GM21529 (cell line): ENCODE measurements around the gene SPP1.
"Not testable (repeated sequence)": the region's sequence is repeated elsewhere in the genome, so short reads cannot be mapped to it uniquely, and the experiment has no call there.

ENCODE experiments used
- ATAC-seq: cut with Tn5 transposase; IDR thresholded peaks from one replicate; pipeline ENCODE4 v1.9.1; 2021; ENCODE audit not compliant: unreplicated experiment

The SPP1 gene

DNA sequence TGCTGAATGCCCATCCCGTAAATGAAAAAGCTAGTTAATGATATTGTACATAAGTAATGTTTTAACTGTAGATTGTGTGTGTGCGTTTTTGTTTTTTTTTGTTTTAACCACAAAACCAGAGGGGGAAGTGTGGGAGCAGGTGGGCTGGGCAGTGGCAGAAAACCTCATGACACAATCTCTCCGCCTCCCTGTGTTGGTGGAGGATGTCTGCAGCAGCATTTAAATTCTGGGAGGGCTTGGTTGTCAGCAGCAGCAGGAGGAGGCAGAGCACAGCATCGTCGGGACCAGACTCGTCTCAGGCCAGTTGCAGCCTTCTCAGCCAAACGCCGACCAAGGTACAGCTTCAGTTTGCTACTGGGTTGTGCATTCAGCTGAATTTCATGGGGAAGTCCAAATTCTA lies at the start of gene SPP1:
Gene SPP1 (plus strand): TSS at position 249 of the 400 bp plus-strand sequence. CDS start 1,182 bp downstream, outside the sequence.
- peak; percentile 69 for ATAC-seq

DNA sequence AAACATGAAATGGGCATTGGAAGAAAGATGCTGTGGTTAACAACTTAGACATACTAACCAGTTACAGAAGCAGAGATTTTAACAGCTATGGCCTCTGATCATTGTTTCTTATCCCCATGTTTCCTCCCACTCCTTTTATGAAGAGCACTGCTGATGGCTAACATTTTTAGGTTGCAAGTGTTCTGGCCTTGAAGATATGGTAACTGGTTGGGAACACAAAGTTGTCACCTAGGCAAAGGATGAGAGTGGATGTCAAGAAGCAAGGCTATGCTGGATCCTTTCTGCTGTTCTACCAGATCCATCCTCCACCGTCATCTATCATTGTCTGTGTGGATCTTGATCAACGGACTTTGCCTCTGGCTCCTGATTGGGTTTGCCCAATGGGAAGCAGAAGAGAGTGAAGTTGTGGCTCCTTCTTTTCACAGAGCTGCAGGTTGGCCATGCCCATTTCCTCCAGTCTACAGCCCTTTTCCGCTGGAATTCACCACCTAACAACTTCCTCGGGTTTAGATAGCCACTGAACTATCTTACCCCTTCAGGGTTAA lies 48.9 kb upstream of the SPP1 start:
- no peak for ATAC-seq

DNA sequence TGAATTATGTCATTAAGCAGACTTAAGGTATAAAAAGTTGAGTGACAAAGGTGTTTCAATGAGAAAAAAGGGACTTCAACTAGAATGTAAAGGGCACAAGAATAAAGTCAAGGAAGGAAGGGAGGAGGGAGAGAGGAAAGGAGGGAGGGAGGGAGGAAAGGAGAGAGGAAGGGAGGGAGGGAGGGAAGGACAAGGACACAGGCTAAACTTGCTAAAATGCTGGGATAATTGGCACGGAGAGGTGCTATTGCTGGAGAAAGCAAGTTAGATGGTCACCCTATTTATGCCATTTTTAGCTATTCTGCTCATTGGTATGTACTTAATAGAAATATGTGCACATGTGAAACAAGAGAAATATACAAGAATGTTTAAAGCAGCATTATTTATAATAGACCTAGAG lies 44.9 kb upstream of the SPP1 start:
- no peak for ATAC-seq

DNA sequence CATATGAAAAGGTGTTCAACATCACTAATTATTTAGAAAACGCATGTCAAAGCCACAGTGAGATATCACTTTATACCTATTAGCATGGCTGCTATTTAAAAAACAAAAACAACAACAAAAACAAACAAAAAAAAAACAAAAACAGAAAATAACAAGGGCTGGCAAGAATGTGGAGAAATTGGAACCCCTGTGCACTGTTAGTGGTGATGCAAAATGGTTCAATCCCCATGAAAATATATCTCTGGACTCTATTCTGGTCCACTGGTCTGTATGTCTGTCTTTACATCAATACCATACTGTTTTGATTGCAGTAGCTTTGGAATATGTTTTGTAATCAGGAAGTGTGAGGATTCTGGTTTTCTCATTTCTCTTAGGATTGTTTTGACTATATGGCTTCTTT lies 43.6 kb upstream of the SPP1 start:
- ATAC-seq = no peak

DNA sequence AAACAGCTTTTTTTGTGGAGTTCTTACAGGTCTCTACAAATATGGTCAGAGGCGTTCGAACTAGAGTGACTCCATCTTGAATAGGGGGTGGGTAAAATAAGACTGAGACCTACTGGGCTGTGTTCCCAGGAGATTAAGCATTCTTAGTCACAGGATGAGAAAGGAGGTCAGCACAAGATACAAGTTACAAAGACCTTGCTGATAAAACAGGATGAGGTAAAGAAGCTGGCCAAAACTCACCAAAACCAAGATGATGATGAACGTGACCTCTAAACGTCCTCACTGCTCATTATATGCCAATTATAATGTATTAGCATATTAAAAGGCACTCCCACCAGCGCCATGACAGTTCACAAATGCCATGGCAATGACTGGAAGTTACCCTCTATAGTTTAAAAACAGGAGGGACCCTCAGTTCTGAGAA lies 42.8 kb upstream of the SPP1 start:
- no peak for ATAC-seq

DNA sequence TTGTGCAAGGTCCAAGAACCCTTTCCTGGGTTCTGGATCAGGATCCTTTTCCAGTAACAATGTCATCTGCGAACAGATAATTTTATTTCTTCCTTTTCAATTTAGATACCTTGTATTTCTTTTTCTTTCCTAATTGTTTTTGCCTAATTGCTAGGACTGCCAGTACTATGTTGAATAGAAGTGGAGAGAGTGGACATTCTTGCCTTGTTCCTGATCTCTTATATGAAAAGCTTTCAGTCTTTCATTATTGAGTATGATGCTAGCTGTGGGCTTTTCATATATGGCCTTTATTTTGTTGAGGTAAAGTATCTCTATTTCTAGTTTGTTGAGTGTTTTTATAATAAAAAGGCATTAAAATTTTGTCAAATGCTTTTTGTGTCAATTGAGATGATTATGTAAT lies 42.2 kb upstream of the SPP1 start:
- no peak for ATAC-seq

DNA sequence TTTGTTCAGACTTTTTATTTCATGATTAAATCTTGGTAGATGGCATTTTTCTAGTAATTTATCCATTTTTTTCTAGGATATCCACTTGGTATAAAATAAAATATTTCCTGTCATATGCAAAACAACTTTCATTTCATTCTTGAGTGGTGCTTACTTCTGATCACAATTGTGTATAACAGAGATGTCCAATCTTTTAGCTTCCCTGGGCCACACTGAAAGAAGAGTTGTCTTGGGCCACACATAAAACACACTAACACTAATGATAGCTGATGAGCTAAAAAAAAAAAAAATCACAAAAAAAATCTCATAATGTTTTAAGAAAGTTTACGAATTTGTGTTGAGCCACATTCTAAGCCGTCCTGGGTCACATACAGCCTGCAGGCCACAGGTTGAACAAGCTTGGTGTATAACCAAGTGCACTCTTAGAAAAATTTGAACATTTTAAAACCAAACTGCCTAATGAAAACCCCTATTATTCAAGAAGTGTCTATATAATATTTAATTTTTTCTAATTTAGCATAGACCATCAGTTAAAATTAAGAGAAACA lies 41.3 kb upstream of the SPP1 start:
- no peak for ATAC-seq

DNA sequence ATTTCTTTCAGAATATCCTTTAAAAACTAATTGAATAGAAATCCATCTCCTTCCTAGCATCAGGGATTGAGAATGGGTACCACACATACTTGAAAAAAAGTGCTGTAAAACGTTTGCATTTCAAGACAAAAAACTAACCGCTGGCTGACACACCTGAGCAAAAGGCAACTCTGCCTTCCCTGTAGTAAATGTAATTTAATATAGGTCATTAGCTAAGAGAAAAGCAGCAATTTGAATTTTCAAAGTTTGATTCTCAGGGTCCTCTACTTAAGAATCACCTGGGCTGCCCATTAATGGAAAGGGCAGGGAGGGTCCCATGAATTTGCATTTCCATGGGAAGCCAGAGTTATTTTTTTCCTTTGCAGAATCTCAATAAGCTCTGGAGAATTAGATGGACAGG lies 40.5 kb upstream of the SPP1 start:
- ATAC-seq = no peak

DNA sequence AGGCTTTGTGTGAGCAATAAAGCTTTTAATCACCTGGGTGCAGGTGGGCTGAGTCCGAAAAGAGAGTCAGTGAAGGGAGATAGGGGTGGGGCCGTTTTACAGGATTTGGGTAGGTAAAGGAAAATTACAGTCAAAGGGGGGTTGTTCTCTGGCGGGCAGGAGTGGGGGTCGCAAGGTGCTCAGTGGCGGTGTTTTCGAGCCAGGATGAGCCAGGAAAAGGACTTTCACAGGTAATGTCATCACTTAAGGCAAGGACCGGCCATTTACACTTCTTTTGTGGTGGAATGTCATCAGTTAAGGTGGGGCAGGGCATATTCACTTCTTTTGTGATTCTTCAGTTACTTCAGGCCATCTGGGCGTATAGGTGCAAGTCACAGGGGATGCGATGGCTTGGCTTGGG lies 39.6 kb upstream of the SPP1 start:
- ATAC-seq = not testable (repeated sequence)

DNA sequence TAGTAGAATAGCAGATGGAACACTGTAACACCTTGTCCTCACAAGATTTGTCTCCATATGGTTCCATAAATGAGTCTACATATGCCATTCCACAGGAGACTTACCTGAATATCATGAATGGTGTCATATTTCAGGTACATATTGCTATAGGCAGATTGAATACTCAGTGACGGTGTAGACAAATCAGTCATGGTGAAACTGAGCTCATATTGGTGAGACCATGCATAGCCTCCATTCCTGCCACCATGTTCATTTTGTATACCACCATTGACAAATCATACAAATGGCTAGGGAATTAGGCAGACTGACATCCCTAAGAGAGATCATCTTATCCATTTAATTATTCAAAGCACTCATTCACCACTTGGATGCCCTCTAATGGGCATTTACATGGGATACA lies 38.0 kb upstream of the SPP1 start:
- ATAC-seq = no peak

DNA sequence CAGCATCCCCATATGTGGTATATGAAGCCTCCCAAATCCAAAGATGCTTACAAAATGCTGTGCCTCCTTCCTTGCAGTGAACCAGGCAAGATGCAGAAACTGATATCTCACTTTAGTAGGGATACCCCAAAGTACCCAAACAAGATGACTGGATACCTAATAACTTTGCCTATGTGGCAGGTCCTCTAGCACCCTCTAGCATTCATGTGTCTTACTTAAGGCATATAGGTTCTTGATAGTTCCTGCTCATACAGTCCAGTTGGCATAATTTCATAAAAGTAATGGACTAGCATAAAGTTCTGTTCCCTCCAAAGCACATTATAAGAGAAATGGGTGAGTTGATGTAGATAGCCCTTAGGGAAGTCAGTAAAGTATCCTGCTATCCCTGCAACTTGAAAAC lies 36.8 kb upstream of the SPP1 start:
- no peak for ATAC-seq

DNA sequence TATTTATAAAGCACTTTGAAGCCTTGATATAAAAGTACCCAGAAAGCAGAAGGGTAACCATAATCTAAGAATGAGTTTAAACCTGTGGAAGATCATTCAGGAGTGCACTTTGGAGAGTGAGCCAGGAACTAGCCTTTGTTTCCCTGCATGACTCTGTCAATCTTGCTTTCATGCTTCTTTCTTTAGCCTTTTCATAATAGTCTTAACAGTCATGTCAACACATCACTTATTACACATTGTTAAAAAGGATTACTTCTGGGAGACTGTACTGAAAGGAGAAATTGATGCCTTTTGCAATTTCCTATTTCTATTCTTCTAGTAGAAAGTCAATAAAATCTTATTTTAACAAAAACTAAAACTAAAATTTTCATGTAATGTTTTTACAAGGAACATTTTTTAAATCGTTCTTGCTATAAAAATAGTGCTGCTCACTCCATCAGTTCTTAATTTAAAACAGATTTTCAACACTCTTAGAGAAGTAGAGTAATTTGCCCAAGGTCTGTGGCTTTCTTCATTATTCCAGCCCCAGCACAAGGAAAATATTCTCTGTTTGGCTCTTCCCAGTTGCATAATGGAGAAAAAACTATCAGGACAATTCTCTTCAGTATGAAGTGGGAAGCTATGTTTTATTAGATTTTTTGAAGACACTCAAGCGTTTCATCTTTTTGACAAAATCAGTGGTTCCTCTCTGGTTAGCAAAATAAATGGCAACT lies 35.4 kb upstream of the SPP1 start:
- no peak for ATAC-seq

DNA sequence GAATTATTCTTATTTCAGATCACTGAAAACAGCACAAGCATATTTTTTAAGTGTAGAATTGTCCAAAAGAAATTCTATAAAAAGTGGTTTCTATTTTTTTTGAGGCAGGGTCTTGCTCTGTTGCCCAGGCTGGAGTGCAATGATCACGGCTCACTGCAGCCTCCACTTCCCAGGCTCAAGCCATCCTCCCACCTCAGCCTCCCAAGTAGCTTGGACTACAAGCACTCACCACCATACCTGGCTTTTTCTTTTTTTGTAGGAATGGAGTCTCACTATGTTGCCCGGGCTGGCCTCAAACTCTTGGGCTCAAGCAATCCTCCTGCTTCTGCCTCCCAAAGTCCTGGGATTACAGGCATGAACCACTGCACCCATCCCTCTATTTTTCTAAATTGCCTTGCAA lies 34.7 kb upstream of the SPP1 start:
- not testable (repeated sequence) for ATAC-seq

DNA sequence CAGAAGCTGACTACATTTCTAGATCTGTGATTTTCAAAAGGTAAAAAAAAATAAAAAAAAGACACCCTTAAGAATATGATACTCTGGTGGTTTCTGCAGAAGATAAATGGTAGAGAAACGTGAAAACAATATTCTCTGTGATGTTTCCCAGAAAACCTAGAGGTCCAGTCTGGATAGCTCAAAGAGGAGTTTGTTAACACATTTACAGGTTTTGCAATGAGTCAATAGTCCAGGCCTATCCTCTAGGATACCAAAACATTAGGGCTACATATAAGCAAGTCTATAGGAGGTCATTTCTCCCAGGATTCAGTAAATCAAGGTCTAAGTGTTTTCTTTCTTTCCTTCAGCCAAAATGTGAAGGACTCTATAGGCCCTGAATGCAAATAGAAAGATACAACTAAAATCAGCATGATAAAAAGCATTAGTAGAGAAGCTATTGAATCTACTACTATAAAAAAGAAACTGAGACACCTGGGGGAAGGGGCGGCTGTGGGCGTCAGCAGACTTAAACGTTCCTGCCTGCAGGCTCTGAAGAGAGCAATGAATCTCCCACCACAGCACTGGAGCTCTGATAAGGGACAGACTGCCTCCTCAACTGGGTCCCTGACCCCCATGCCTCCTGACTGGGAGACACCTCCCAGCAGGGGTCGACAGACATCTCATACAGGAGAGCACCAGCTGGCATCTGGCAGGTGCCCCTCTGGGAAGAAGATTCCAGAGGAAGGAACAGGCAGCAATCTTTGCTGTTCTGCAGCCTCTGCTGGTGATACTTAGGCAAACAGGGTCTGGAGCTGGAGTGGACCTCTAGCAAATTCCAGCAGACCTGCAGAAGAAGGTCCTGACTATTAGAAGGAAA lies 33.7 kb upstream of the SPP1 start:
- no peak for ATAC-seq

DNA sequence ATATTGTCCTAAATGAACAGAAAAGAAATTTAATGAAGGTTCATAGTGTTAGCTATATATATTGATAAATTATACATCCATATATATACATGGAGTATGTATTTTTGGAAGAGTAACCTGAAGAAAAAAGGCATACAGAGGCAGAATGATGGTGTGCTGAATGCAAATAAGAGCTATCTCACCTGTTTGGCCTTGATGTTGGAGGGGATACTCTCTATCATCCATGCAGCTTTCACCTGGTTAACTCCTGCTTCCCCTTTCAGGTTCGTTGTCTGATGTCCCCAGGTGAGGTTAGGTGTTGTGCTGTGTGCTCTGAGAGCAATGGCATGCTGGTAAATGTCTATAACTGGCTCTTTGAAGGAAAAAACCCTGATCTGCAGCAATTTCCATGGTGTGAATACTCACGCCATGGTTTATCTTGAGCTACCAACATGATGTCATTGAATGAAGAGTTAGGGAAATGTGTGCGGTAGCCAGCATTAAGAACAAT lies 31.8 kb upstream of the SPP1 start:
- ATAC-seq = no peak

DNA sequence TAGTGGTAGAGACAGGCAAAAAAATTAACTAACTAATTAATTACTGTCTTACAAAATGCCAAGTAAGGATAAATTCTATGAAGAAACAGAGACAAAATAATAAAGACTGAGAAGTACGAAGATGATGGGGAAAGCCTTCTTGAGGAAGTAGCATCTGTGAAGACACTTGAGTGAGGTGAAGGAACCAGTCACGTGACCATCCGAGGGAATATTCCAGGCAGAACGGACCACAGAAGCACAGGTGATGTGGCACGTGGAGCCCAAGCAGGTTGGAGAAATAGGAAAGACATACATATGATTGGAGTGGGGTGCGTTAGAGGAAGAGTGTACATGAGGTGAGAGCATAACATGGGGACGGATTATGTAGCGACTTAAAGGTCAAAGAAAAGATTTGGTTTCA lies 30.5 kb upstream of the SPP1 start:
- ATAC-seq = no peak

DNA sequence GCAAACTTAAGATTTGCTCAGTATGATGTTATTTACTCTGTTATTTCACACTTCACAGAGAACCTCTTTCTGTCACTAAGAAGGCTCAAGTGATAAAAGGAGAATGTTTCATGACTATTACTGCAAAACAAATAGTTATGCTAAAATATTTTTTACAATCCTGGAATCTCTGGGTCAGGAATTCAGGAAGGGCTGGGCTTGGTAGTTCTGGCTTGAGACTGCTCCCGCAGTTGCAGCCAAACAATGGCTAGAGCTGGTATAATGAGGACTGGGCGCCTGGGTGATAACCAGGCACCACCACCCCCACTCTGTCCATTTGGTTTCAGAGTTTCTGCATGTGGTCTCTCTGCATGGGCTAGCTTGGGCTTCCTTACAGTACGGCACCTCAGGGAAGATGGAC lies 28.7 kb upstream of the SPP1 start:
- ATAC-seq = no peak

DNA sequence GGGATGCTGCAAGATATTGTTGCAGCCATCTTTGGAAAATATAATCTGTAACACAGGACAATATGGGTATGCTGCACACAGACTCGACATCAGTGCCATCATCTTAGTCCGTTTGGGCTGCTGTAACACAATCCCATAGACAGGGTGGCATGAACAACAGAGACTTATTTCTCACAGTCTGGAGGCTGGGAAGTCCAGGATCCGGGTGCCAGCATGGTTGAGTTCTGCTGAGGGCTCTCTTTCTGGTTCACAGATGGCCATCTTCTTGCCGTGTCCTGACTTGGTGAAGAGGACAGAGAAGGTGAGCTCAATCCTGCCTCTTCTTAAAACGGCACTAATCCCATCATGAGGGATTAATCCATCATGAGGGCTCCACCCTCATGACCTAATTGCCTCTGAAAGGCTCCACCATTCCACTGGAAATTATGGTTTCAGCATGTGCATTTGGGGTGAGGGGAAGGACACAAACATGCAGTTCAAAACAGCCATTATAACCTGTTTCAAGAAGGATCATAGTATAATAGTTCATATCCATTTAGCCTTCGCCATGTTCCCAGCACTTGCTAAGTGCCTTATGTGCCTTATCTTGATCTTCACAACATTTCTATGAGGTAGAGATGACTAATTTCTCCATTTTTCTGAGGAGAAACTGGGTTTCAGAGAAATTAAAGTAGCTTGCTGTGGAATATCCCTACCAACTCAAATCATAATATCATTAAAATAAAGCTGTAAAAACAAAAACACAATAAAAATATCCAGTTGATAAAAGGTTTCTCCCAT lies 27.9 kb upstream of the SPP1 start:
- ATAC-seq = no peak

DNA sequence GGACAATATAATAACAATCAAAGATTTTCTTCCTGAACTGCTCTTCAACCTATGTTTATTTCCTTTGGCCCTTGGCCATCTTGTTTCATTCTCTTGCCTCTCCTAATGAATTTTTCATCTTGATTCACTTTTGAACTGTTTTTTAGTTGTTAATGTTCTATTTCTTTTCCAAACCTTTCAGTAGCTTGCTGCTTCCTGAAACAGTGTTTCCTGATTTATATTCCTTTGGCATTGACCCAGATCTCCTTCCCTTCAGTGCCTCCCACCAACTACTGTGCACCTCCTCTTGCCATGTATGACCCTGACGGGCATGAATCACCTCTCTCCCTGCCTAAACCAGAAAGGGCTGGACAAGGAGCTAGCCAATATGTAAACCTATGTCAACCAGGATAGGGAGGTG lies 25.6 kb upstream of the SPP1 start:
- no peak for ATAC-seq

DNA sequence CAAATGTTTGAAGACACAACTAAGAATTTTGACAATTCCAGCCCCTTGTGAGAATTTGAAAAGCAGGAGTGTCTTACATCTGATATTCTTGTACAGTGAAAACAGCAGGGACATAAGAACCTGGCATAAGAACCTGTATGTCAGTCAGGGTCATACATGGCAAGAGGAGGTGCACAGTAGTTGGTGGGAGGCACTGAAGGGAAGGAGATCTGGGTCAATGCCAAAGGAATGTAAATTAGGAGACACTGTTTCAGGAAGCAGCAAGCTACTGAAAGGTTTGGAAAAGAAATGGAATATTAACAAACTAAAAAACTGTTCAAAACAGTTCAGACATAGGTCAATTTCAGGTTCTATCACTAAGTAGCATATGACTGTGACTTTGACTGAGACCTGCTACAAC lies 25.0 kb upstream of the SPP1 start:
- ATAC-seq = no peak

DNA sequence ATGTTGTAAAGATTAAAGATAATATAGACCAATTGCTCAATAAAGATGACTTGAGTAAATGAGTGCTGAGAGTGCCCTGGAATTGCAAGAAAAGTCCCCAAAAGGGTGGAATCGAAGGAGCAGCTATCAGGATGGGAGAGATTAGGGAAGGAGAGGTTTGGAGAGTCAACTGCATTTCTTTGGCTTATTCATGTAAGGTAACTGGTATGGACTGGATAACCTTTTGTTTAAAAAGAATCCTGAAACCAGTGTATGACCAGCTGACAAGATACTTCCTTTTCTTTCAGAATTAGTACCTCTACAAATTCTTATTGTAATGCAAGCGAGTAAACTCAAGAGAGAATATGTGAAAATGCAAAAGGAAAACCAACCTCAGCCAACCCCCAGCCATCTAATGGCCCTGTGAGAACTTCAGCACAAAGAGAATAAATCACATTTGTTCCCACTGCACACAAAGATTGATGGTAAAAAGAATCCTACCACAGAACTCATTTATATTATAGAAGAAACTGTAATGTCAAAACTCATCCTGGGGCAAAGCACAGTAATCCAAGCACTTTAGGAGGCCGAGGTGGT lies 24.5 kb upstream of the SPP1 start:
- ATAC-seq = no peak
